ENCODE measurements around the gene ACTR10.

ACTR10 gene

DNA sequence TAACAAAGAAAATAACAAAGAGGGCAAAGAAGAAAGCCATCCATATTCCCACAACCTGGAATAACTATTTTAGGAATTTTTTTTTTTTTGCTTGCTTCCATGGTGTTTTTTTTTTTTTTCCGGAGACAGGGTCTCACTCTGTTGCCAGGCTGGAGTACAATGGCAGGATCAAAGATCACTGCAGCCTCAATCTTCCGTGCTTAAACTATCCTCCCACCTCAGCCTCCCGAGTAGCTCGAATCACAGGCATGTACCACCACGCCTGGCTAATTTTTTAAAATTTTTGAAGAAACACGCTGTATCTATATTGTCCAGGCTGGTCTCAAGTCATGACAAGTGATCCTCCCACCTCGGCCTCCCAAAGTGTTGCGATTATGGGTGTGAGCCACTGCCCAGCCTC lies 78.2 kb downstream of the ACTR10 start:
- in situ Hi-C loops (cut with MboI; ENCODE audit: low sequenced_read_pairs): no loop called here

DNA sequence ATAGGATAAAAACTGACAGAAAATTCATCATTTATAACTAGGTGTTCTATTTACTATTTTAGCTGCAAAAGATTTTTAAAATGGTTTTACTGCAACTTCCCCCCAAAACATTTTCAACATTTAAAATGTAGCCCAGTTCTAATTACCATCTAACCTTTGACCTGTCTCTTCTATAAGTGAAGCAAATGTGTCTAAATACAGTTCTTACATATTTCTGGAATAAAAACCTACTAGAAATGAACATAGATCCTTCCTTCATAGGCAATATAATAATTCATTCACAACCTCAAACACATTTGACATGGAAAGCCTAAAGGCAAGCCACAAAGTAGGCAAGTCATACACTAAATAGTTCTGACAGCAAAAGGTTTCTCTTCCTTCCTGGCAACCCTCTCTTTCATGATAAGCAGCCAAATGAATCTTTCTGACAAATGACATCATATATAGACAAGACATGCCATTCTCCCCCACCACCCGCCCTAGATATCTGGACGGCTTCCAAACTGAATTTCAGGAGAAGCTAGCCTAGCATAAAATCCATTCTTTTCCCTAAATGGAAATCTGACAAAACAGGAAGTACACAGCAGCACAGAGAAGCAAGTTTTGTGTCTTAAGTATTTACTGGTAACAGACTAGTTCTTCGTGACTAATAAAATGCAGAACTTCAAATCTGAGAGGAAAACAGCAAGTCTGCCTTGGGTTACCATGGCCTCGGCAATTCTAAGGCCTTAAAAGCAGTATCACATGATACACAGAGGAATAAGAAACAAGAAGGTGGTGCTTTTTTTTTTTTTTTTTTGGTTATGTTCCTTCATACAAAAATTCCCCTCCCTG lies 81.2 kb downstream of the ACTR10 start:
- in situ Hi-C loops (cut with MboI; ENCODE audit: low sequenced_read_pairs): no loop called here

DNA sequence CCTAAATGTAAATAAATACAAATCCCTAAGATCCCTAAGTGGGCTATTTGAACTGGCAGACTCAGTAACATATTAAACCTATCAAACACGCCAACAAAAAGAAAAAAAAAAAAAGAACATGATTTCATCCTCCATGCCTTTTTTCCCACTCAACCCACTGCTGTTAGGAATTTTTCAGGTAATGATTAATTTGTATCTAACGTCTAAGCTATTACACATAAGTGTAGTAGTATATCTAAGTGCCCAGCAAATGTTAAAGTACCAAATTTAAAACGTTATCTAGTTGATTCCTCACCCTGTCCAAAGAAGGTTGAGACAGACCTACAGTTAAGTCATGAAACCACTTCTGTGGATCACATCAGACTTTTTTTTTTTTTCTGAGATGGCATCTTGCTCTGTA lies 82.0 kb downstream of the ACTR10 start:
- in situ Hi-C loops (cut with MboI; ENCODE audit: low sequenced_read_pairs): no loop called here

DNA sequence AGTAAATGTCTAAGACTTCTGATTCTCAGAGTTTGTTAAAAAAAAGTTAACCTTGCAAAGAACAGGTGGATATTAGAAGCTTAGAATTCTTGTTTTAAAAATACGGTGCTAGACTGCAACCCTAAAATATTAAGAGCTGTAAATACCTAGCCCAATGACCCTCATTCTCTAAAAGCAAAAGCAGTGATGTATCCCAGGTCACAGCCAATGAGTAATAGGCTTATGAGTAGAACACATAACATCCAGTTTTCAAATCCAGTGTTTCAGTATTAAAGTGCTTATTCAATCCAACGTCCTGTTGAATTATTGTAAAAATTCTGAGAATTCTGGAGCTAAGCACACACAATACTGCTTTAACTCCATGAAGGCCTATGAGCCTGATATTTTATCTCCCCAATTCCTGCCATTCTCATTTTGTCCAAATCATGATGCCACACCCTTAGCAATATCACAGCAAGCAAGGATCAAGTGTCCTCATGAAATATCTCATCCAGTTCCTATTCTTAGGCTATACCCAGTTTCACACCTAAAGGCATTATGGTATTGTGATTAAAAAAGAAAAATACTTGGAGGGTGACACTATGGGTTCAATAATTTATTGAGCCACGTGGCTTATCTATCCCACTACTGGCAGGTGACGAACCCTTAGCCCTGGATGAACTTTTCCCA lies 83.1 kb downstream of the ACTR10 start:
- in situ Hi-C loops (cut with MboI; ENCODE audit: low sequenced_read_pairs): no loop called here

DNA sequence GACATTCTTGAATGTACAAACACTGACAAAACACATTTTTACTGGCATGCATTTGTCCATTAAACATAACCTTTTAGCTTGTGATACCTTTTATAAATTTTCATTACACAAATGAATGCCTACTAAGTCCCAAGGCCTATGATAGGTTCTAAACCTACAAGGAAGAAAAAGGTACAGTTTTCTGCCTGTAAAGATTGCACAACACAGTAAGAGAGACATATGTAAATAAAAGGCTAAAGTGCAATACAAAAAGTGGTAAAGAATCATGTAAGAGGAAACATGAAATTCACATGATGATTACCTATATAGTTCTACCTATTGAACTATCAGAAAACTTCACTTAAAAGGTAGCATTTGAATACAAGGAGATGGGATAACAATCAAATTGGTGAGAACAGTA lies 83.8 kb downstream of the ACTR10 start:
- in situ Hi-C loops (cut with MboI; ENCODE audit: low sequenced_read_pairs): no loop called here

DNA sequence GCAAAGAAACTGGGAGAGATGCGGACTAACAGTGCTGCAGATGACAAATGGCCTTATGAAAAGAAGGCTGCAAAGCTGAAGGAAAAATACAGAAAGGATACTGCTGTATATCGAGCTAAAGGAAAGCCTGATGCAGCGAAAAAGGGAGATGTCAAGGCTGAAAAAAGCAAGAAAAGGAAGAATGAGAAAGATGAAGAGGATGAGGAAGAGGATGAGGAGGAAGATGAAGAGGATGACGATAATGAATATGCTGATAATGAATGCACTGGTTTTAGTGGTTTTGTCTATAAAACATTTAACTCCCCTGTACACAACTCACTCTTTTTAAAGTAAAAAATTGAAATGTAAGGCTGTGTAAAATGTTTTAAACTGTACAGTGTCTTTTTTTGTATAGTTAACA lies 85.2 kb downstream of the ACTR10 start:
- in situ Hi-C loops (cut with MboI; ENCODE audit: low sequenced_read_pairs): no loop called here
